T-helper 9 cell (primary cell): Measurements from ENCODE around the gene ASCC2.
"Not testable (repeated sequence)": the region's sequence is repeated elsewhere in the genome, so short reads cannot be mapped to it uniquely, and the experiment has no call there.

ENCODE experiments used
- DNase-seq: peaks from one replicate; pipeline ENCODE4 v3.0.0-alpha.2; 2020

The ASCC2 gene

GRCh38 chr22:29782061-29782845, 55.8 kb downstream of the ASCC2 start:
- DNase-seq: no peak

- no peak for DNase-seq
These were observed 57.1 kb downstream of the ASCC2 start for GRCh38 chr22:29780748-29781676.

GRCh38 chr22:29780220-29780619, 57.9 kb downstream of the ASCC2 start:
- DNase-seq: no peak

GRCh38 chr22:29773233-29773632, 64.8 kb downstream of the ASCC2 start:
- DNase-seq: no peak

GRCh38 chr22:29772170-29772641, 65.9 kb downstream of the ASCC2 start:
- no peak for DNase-seq

GRCh38 chr22:29769723-29770321, 68.3 kb downstream of the ASCC2 start:
- DNase-seq: no peak

GRCh38 chr22:29768052-29768693, 69.9 kb downstream of the ASCC2 start:
- no peak for DNase-seq

GRCh38 chr22:29767171-29768051, 70.7 kb downstream of the ASCC2 start, which contains the start of gene UQCR10:
UQCR10 (plus strand) TSS chr22:29767369; CDS start chr22:29767399, 30 bp downstream.
- DNase-seq: peak; percentile 88

GRCh38 chr22:29766632-29767170, 71.4 kb downstream of the ASCC2 start, which contains the start of gene ZMAT5:
ZMAT5 (minus strand) TSS chr22:29767007; CDS start chr22:29748544, 18,463 bp downstream.
- DNase-seq: peak; percentile 86

GRCh38 chr22:29765905-29766631, 72.0 kb downstream of the ASCC2 start:
- DNase-seq: peak; percentile 7

- no peak for DNase-seq
These were observed 75.8 kb downstream of the ASCC2 start for GRCh38 chr22:29762263-29762662.

- no peak for DNase-seq
These were observed 79.1 kb downstream of the ASCC2 start for GRCh38 chr22:29758959-29759358.

- DNase-seq: no peak
These were observed 79.9 kb downstream of the ASCC2 start for GRCh38 chr22:29758068-29758622.

GRCh38 chr22:29757096-29757495, 81.0 kb downstream of the ASCC2 start:
- no peak for DNase-seq

GRCh38 chr22:29756341-29756740, 81.7 kb downstream of the ASCC2 start:
- no peak for DNase-seq

GRCh38 chr22:29755889-29756288, 82.2 kb downstream of the ASCC2 start:
- DNase-seq: no peak

GRCh38 chr22:29754658-29755395, 83.2 kb downstream of the ASCC2 start:
- DNase-seq: not testable (repeated sequence)

GRCh38 chr22:29753808-29754657, 84.0 kb downstream of the ASCC2 start:
- DNase-seq: no peak
